WTC11 (cell line): ENCODE data around the gene PCSK7. TPM values are rescaled to one million over a fixed set of nuclear protein-coding genes. Genes with fewer than 3 reads are reported as not detected.

Source experiments
- ATAC-seq: fragments of 200-7000 bp; cut with Tn5 transposase; 2 replicates; pipeline ENCODE4 v1.10.0; 2021; ENCODE audit warnings: mild to moderate bottlenecking, moderate library complexity
- CTCF ChIA-PET: fragments of 300-600 bp; sonication (Branson Sonifier 250); formaldehyde crosslinking; loops from one replicate; lab custom pipeline; 2021; ENCODE audit warnings: antibody characterized with exemption; lab: Charles Lee
- POLR2A ChIA-PET: fragments of 350-600 bp; sonication (Branson Sonifier 250); formaldehyde crosslinking; loops from one replicate; lab custom pipeline; 2021; ENCODE audit warnings: antibody characterized with exemption; lab: Charles Lee
- DNase-seq: peaks from one replicate; pipeline ENCODE4 v3.0.0; 2021; ENCODE audit warnings: low spot score
- H3K27ac Mint-ChIP-seq: 2 replicates; pipeline ENCODE4 v1.8.0; 2021; ENCODE audit warnings: mixed read lengths
- H3K27me3 Mint-ChIP-seq: 2 replicates; pipeline ENCODE4 v1.8.0; 2021; ENCODE audit warnings: low read depth, mild to moderate bottlenecking, moderate library complexity, mixed read lengths
- H3K36me3 Mint-ChIP-seq: 2 replicates; pipeline ENCODE4 v1.8.0; 2021; ENCODE audit warnings: mixed read lengths
- H3K4me1 Mint-ChIP-seq: 2 replicates; pipeline ENCODE4 v1.8.0; 2022; ENCODE audit warnings: mixed read lengths
- H3K4me3 Mint-ChIP-seq: 2 replicates; pipeline ENCODE4 v1.8.0; 2021; ENCODE audit warnings: mild to moderate bottlenecking, moderate library complexity, mixed read lengths
- H3K9me3 Mint-ChIP-seq: 2 replicates; pipeline ENCODE4 v1.8.0; 2021; ENCODE audit warnings: mixed read lengths
- ARID4B ChIP-seq: sonication (generic); formaldehyde crosslinking; IDR thresholded peaks from 2 replicates; pipeline ENCODE4 v1.8.0; 2023; ENCODE audit warnings: missing genetic modification reagents, mild to moderate bottlenecking, borderline replicate concordance
- ATF2 ChIP-seq: sonication (generic); formaldehyde crosslinking; IDR thresholded peaks from 2 replicates; pipeline ENCODE4 v1.8.1; 2022; ENCODE audit warnings: low read depth, missing genetic modification reagents, borderline replicate concordance
- CREB1 ChIP-seq: sonication (generic); formaldehyde crosslinking; IDR thresholded peaks from 2 replicates; pipeline ENCODE4 v1.8.0; 2023; ENCODE audit warnings: mild to moderate bottlenecking, missing genetic modification reagents
- CTCF ChIP-seq: fragments of 200-600 bp; IDR thresholded peaks from 2 replicates; pipeline ENCODE4 v1.8.0; 2022; ENCODE audit warnings: antibody characterized with exemption
- FOXP4 ChIP-seq: sonication (generic); formaldehyde crosslinking; IDR thresholded peaks from 2 replicates; pipeline ENCODE4 v1.8.0; 2022; ENCODE audit warnings: mild to moderate bottlenecking, missing genetic modification reagents
- HMGXB4 ChIP-seq: sonication (generic); formaldehyde crosslinking; IDR thresholded peaks from 2 replicates; pipeline ENCODE4 v1.8.1; 2023; ENCODE audit warnings: mild to moderate bottlenecking, moderate library complexity, missing genetic modification reagents
- IRF2 ChIP-seq: sonication (generic); formaldehyde crosslinking; IDR thresholded peaks from 2 replicates; pipeline ENCODE4 v1.8.0; 2022; ENCODE audit warnings: low read depth, missing genetic modification reagents, borderline replicate concordance
- NFATC4 ChIP-seq: fragments of 250-450 bp; sonication (Bioruptor Pico); IDR thresholded peaks from 2 replicates; pipeline ENCODE4 v1.9.0; 2021; ENCODE audit warnings: mild to moderate bottlenecking
- OVOL2 ChIP-seq: fragments of 250-450 bp; sonication (Bioruptor Pico); IDR thresholded peaks from 2 replicates; pipeline ENCODE4 v1.9.0; 2021; ENCODE audit warnings: mild to moderate bottlenecking, borderline replicate concordance
- TEAD1 ChIP-seq: sonication (generic); formaldehyde crosslinking; IDR thresholded peaks from 2 replicates; pipeline ENCODE4 v1.8.0; 2022; ENCODE audit warnings: mild to moderate bottlenecking, missing genetic modification reagents
- TP53 ChIP-seq: sonication (generic); formaldehyde crosslinking; IDR thresholded peaks from 2 replicates; pipeline ENCODE4 v1.8.1; 2023; ENCODE audit warnings: mild to moderate bottlenecking, missing genetic modification reagents
- ZMAT4 ChIP-seq: fragments of 250-450 bp; sonication (Bioruptor Pico); IDR thresholded peaks from 2 replicates; pipeline ENCODE4 v1.9.0; 2021; ENCODE audit warnings: mild to moderate bottlenecking
- ZNF121 ChIP-seq: sonication (generic); formaldehyde crosslinking; IDR thresholded peaks from 2 replicates; pipeline ENCODE4 v1.8.0; 2023; ENCODE audit warnings: missing genetic modification reagents
- ZNF232 ChIP-seq: sonication (generic); formaldehyde crosslinking; IDR thresholded peaks from 2 replicates; pipeline ENCODE4 v1.8.0; 2022; ENCODE audit warnings: mild to moderate bottlenecking, missing genetic modification reagents
- ZNF423 ChIP-seq: fragments of 250-450 bp; sonication (Bioruptor Pico); IDR thresholded peaks from 2 replicates; pipeline ENCODE4 v2.1.2; 2022; ENCODE audit warnings: mild to moderate bottlenecking, moderate library complexity
- ZNF671 ChIP-seq: fragments of 250-450 bp; sonication (Bioruptor Pico); IDR thresholded peaks from 2 replicates; pipeline ENCODE4 v1.8.0; 2021; ENCODE audit warnings: mild to moderate bottlenecking
- total RNA-seq: library from RNA; stranded (reverse); gene quantifications from 3 replicates; pipeline ENCODE4 v1.2.3, GENCODE V29; 2021

PCSK7 gene
- total RNA-seq, 1 experiment from 2014 or later = 48.9 TPM

GRCh38 chr11:117188620-117189081, 43.2 kb downstream of the PCSK7 start:
- H3K27ac Mint-ChIP-seq = no peak overlapping the region
- TF ChIP-seq FOXP4 (CRISPR knock-in tag) = no peak
- no peak for TF ChIP-seq ATF2 (CRISPR knock-in tag)
- no peak for TF ChIP-seq IRF2 (CRISPR knock-in tag)
- no peak for TF ChIP-seq OVOL2 (CRISPR knock-in tag)
- TF ChIP-seq TP53 (CRISPR knock-in tag) = no peak
- no peak for TF ChIP-seq CREB1 (CRISPR knock-in tag)
- TF ChIP-seq TEAD1 (CRISPR knock-in tag) = no peak
- TF ChIP-seq ZMAT4 (CRISPR knock-in tag) = no peak
- TF ChIP-seq ARID4B (CRISPR knock-in tag) = no peak
- TF ChIP-seq CTCF = no peak
- no peak for TF ChIP-seq ZNF671 (CRISPR knock-in tag)
- TF ChIP-seq HMGXB4 (CRISPR knock-in tag) = no peak
- no peak for TF ChIP-seq ZNF423 (CRISPR knock-in tag)
- TF ChIP-seq ZNF121 (CRISPR knock-in tag) = no peak
- no peak for TF ChIP-seq NFATC4 (CRISPR knock-in tag)
- no peak for TF ChIP-seq ZNF232 (CRISPR knock-in tag)
- TF ChIP-seq, all 79 proteins: peak for 0
- POLR2A ChIA-PET = no interaction called here
- DNase-seq (no peak), ATAC-seq (no peak)
- Mint-ChIP-seq H3K27me3 (no peaks in the 10 kb centered on the region), H3K4me3 (no peak overlapping the region), H3K36me3 (0 out of 2 replicates have a peak, but pooled peaks cover 2% of the 10 kb centered on the region), H3K4me1 (no peaks in the 10 kb centered on the region), H3K9me3 (no peaks in the 10 kb centered on the region)
- CTCF ChIA-PET = interaction anchor here (0.8 kb wide), 1 partner anchor 10 kb away, joined by 3 read pairs; no protein-coding TSS in a partner anchor
